ENCODE data around the gene GPR89B.
"Not testable (repeated sequence)": the region's sequence is repeated elsewhere in the genome, so short reads cannot be mapped to it uniquely, and the experiment has no call there.

The GPR89B gene

DNA sequence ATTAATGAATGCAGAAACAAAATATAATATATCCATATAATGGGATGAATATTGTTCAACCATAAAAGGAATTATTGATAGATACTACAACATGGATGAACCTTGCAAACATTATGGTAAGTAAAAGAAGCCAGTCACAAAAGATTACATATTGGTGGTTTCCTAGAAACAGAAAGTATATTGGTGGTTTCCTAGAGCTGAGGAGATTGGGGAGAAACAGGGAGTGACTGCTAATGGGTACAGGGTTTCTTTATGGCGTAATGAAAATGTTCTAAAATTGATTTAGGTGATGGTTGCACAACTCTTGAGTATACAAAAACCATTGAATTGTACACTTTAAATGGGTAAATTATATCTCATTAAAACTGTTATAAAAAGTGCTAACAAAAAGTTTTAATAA, 14.3 kb downstream of the GPR89B start:
- DNase-seq, result not testable (repeated sequence)

DNA sequence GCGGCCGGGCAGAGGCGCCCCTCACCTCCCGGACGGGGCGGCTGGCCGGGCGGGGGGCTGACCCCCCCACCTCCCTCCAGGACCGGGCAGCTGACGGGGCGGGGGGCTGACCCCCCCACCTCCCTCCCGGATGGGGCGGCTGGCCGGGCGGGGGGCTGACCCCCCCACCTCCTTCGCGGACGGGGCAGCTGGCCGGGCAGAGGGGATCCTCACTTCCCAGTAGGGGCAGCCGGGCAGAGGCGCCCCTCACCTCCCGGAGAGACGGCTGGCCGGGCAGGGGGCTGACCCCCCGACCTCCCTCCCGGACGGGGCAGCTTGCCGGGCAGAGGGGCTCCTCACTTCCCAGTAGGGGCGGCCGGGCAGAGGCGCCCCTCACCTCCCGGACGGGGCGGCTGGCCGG, 21.3 kb downstream of the GPR89B start:
- DNase-seq, result not testable (repeated sequence)

DNA sequence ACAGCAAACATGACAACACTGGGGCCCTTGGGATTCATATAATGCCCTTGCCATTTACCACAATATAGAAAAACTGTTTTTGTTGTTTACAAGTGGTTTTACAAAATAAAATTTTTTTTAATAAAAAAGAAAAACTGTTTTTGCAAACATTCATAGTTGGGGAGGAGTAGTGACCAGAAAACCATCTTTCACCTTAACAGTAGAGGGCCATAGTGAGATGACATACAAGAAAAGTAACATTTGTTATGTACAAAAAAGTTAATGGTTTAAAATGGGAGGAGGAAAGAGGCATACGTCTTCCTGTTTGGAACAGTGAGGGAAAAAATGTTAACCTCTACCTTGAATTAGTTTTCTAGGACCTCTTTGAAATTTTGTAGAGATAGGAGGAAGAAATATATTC, 30.7 kb downstream of the GPR89B start:
- not testable (repeated sequence) for DNase-seq

DNA sequence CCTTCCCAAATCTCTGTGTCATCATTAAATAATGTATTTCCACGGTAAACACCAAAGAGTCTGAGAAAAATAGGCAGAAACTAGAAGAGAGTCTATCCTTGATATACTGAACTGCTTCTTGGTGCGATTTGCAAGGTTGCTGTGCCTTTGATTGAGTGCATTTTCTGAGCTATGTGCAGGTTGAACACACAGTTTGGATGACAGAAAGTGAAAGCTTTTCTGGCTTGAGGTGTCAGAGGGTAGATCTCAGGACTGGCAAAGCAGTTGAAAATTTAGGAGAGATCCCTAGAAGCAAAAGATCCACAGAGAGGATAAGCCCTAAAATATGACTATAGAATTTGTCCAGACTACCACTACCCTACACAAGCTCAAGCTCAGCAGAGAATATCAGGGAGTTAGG, 31.5 kb downstream of the GPR89B start:
- DNase-seq, result not testable (repeated sequence)

DNA sequence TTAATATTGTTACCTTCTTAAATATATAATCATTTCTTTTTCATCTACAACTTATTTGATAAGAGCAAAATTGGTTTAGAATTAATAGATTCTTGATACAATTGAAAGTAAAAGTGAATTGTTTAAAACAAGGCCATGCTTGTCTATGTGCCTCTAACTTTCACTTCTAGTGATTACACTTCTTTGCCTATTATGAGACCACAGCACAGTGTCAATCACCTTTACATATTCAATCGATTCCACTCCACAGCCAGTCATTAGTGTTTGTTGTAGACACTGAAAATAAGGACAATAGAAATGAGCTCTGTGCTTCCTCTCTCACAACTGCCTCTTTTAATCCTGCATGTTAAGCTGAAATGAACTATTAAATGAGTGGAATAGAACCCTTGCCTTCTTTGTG, 36.4 kb downstream of the GPR89B start:
- DNase-seq, result not testable (repeated sequence)

DNA sequence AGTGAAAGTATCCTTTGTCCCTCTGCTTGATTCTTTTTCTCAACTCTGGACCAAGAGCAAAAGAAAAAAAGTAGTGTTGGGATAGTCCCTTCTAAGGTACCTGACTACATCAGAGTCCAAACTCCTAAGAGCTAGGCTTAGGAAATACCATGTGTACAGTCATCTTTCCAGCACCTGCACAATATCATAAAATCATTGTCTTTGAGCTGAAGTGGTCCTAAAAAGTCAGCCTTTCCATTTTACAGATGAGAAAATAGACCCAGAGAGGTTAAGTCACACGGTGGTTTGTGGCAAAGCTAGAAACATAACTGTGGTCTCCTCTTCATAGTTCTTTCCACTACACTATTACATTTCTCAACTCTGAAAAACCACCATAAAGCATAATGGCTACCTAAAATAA, 38.4 kb downstream of the GPR89B start:
- DNase-seq, result not testable (repeated sequence)

DNA sequence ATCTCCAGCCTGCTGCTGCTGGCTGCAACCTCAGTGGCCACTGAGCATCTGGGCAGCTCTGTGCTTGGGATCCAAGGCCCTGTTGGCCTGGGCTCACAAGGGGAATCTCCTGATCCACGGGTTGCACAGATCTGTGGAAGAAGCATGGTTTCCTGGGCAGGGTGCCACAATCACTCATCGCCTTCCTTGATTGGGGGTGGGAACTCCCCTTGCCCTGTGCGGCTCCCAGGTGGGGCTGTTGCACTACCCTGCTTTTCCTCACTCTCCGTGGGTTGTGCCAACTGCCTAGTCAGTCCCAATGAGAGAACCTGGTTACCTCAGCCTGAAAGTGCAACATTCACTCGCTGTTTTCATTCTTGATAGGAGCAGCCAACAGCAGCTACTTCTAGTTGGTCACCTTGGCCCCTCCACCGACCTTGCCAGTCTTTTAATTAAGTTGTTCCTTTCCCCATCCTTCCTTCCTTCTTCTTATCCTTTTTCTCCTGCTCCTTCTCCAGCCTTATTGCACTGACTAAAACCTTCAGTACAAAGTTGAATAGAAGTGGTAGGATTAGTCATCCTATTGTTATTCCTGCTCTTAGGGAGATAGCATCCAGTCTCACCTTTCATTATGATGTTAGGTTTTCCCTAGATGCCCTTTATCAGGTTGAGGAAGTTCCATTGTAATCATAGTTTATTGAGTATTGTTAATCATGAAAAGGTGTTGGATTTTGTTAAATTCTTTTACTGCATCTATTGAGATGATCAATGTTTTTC, 50.9 kb downstream of the GPR89B start:
- not testable (repeated sequence) for DNase-seq

DNA sequence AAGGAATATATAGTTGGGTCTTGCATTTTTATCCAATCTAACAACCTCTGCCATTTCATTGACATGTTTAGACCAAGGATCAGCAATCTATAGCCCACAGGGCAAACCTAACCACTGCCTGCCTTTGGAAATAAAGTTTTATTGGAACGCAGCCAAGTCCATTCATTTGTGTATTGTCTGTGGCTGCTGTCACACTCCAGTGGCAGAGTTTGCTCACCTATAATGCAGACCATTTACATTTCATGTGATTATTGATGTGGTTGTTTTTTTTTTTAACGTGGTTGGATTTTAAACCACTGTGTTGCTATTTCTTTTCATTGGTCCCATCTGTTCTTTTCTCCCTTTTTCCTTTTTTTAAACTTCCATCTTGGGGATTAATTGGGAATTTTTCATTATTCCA, 57.2 kb downstream of the GPR89B start:
- DNase-seq, result not testable (repeated sequence)

DNA sequence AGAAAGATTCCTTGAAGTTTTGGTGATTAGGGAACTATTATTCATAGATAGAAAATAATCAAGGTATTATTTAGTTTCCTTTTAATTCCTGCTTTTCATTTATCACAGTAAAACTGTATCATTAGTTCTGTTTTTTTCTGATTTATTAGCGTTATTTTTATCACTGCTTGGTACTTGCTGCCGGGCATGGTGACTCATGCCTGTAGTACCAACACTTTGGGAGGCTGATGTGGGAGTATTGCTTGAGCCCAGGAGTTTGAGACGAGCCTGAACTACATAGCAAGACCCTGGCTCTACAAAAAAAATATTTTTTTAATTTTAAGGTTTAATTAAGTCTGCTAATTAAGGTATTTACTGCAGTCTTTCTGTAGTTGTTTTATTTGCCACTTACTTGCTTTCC, 59.7 kb downstream of the GPR89B start:
- not testable (repeated sequence) for DNase-seq

DNA sequence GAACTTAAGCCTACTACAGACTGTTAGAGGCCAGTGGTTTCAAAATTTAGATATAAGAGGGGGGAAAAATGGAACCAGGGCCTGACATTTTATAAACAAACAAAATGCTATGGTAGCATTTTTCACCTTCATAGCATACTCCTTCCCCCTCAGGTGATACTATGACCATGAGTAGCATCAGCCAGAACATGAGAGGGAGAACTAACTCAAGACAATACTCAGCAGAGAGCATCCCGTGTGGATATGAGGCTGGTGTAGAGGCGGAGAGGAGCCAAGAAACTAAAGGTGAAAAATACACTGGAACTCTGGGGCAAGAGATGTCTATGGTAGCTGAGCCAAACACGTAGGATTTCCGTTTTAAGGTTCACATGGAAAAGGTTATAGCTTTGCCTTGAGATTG, 64.7 kb downstream of the GPR89B start:
- not testable (repeated sequence) for DNase-seq

DNA sequence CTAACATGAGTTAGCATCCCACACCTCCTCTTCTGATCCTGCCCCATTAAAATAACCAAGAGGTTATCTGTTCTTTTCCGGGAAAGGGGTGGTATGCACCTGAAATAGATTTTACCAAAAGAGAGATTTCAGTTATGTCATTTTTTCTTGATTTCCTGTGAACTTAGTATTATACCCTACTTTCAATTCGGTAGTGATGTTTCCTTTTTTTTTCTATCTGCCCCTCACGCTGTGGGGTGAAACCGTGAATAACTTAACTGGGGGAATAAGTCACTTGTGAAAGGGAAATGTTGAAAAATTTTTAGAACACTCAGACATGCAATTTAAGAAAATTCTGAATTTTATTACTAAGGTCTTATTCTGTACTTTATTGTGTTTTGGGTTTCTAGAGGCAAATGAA, 65.2 kb downstream of the GPR89B start:
- not testable (repeated sequence) for DNase-seq

DNA sequence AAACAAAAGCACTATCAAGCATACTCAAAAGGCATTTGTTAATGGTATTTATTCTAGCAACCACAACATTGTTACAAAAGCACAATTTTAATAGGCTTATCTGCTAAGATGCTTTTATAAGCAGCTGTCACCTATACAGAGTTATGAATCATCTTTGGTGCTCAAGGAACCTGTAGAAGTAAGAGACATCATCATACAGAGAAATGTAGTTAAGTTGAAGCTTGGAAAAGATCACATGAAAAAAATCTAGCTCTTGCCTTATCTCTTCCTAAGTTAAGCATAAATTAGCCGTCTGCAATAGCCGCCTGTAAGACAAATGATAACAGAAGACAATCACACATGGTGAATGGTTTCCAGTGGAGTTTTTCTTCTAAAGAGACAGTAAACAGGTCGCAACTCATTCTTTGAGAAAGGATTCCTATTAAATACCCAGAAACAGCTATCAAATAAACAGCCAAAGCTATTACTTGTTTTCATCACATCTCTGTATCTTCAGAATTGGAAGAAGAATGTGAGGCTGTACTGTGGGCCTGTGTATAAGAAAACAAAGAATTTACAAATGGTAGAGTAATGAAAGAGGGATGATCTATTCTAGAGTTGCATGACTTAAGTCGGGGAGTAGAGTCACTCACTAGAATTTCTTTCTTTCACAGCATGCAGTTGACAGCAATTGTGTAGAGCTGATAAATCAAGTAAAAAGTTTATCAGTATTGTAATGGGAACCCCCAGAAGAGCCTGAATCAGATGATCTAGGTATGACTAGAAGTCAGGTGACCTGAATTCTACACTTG, 65.8 kb downstream of the GPR89B start:
- not testable (repeated sequence) for DNase-seq

DNA sequence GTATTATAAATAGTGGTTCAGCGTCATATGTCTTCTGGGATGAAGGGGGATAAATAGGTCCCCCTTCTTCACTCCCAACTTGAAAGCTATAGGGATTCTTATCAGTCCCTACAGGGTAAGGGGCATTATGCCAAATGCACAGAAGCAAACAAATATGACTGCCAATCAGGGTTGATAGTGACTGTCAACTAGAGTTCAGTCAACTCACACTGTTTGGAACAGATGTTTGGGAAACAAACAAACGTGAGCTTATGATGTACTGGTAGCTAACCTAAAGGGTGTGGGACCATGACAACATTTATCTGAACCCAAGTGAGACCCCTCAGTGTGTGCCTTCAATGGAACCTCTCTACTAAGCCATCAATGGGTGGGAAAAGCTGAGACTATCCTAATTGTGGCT, 67.9 kb downstream of the GPR89B start:
- DNase-seq, result not testable (repeated sequence)

DNA sequence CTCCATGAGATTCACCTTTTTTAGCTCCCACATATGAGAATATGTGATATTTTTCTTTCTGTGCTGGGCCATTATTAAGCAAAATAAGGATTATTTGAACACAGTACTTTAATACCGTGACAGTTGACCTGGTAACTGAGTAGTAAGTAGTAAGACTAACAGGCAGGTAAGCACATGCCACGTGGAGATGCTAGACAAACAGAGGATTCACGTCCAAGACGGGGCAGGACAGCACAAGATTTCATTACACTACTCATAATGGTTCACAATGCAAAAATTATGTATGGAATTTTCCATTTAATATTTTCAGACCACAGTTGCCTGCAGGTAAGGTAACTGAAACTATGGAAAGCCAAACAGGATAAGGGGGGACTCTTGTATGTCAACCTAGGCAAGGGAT, 79.5 kb downstream of the GPR89B start:
- not testable (repeated sequence) for DNase-seq

DNA sequence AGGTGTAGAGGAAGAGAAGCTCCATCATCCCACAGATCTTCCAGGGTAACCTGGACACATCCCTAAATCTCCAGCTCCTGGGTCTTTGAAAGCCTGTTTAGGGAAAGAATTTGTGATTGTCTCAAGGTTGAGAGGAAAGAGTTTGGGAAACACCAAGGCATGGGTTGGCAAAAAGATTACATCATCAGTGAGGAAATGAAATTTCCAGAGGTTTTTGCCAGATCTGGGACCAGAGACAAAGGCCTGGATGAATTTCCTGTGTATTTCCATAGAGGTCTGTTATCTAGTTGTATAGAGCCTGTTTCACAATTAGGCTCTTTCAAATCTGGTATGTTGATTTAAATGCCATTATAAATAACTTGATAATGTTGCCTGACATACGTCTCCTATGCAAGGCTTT, 82.3 kb downstream of the GPR89B start:
- no peak for DNase-seq

DNA sequence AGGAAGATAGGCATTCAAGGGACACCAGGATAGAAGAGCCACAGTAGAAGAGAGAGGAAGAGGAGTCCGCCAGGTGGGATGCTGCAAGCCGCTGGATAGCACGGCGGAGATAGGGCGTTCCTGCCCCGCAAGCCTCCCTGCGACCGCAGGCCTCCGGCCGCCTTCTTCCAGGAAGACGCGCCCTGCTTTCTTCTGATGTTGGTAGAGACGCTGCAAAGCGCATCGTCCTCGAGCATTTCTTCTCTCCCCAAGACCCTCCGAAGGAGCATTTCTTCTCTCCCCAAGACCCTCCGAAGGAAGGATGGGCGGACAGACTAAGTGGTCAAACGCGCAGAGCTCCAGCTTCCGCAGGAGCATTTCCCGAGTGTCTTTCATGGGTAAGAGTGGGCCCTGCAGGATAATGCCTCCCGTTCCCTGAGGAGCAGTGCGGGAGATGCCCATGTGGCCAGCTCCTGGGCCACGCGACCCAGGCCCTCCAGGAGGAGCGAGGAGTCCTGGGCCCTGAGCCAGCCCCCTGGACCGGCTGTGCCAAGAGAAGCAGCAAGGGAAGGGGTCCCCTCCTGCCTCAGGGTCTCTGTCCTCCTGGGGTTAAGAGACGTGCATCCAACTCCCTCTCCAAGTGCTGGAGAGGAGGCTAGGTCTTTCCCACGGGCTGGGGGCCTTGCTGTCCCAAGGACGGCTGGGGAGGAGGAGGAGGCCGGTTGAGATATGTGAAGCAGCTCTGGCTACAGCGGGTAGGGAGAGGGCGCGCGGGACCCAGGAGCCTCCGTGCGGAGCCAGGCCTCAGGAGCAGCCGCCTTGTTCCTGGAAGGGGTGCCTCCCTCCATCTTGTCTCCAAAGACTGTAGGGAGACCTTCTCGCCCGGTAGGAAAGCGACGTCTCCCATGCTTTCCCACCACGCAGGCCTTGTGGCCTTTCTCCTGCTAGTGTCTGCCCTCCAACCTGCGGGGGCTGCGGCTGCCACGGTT, 85.2 kb downstream of the GPR89B start:
- not testable (repeated sequence) for DNase-seq

DNA sequence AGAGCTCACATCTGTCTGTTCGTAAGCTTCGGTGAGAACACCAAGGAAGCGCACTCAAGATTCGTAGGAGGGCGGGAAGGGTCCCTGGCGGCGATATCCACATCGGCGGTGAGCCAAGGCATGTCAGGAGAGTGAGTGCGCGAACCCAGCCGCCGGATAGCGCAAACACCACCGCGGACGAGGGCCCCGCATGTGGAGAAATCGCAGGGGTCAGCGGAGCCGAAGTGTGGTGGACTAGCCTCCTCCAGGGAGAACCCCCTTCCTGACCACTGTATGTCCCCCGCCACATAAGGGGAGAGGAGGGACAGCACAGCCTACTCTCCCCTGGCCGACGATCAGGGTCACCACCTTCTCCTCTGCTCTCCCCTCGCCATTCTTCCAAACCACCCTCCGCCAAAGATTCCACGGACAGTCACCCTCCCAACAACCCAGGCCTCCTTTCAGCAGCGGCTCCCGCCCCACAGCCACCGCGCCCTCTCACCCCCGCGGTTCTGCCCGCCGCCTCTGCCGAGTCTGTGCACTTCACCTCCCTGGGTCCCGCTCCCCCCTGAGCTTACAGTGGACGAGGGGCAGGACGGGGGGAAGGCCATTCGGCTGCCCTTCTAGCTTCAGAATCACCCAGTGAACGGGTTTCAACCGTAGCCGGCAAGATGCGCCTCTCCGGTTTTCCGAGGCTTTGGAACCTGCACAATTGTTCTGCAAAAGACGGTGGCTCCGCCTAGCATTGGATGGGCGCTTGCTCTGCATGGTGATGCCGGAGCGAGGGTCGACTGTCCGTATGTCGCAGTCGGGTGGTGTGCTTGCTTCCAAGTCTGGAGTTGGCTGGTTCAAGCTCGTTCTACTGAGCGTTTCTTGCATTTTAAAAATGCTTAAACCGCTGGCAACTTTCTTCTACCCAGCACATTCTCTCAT, 86.3 kb downstream of the GPR89B start:
- not testable (repeated sequence) for DNase-seq

DNA sequence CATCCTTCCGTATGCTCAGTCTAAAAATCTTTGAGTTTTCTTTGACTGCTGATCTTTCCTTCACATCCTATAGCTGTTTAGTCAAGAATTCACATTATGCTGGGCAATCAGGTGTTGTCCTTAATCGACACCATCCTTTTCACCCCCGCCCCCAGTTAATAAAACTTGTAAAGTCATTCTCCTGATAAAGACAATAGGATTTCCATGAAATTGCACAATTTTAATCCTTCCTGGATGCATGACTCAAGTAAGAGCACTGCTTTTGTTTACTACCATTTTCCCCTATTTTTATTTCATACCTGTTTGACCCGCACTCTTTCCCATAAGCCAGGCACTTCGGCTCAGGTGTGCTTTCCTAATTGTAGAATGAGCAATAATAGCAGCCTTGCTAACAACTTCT, 96.7 kb downstream of the GPR89B start:
- not testable (repeated sequence) for DNase-seq

DNA sequence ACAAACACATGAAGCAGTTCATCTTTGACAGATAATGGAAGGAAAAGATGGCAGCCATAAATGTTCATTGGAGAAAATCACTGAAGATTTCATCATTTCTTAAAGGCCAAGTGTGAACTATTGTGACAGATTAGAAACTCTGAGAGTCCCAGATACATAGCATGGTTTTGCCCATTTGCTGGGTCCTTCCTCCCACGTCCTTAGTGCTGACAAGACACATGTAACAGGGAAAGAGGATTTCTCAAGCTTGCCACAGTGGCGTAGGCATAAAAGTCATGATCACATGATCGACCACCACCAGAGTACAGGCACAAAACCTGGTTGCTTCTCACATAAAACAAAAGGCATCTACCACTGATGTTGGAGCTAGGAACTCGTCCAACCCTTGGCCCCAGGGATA, 98.8 kb downstream of the GPR89B start:
- DNase-seq, result not testable (repeated sequence)

DNA sequence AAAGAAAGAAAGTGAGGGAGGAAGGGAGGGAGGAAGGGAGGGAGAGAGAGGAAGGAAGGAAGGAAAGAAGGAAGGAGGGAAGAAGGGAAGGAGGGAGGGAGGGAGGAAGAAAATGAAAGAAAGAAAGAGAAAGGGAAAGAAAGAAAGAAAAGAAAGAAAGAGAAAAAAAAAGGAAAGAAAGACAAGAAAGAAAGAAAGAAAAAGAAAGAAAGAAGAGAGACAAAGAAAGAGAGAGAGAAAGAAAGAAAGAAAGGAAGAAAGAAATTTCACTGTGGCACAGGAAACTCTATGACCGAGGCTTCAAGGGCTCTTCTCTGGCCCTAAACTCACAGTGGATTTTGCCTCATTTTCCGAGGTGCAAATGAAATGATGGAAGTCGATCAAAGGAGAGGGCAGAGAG, 104.0 kb downstream of the GPR89B start:
- DNase-seq, result not testable (repeated sequence)

DNA sequence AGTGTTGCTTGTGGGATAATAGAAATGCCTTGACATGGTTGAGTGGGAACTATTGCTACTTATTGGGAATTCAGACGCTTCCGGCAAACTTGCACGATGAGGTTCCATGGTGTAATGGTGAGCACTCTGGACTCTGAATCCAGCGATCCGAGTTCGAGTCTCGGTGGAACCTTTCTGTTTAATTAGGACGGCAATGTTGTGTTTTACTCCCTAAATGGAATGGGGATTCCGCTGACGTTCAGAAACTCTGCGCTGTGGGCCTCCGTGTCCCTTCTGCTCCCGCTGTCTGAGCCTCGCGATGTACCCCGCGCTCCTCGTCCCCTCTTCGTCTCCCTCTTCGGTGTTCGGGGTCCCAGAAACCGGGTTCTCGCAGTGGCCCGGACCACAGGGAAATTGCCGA, 104.5 kb downstream of the GPR89B start:
- not testable (repeated sequence) for DNase-seq

DNA sequence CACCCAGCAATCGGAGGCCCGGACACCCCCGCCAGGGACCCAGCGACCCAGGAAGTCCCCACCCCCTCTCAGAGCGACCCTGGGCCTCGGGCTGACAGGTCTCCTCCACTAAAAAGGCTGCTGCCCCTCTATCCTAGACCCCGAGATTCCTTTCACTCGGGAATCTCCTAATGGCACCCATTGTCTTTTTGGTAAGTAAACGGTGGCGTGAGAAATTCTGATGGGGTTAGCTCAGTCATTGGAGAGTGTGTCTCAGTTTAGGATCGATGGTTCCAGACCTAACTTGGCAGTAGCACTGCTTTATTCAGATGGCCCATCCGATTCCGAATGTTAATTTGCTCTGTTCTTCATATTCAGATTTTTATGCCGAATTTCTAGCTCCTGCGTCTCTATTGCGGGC, 104.9 kb downstream of the GPR89B start:
- not testable (repeated sequence) for DNase-seq
